HG02852 (cell line): Measurements from ENCODE around the gene RSPRY1.

Experiments
- ATAC-seq: cut with Tn5 transposase; IDR thresholded peaks from one replicate; pipeline ENCODE4 v1.9.1; 2021; ENCODE audit warnings: mild to moderate bottlenecking, moderate library complexity; ENCODE audit not compliant: unreplicated experiment

The RSPRY1 gene

DNA sequence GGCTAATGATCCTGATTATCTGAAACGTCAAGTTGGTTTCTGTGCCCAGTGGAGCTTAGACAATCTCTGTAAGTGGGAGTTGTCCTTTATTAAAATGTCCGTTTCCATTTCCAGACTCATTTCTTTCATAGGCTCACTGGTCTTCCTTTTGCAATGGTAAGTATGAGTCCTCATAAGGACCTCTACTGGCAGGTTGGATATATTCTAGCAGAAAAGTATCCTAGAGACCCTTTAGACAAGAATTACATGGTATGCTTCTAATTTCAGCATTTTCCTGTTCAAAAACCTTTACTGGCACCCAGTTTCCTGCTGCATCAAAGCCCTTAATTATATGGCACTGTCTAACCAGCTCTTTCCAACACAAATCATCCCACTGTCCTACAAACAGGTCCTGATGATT, 30.8 kb downstream of the RSPRY1 start:
- ATAC-seq = no peak

DNA sequence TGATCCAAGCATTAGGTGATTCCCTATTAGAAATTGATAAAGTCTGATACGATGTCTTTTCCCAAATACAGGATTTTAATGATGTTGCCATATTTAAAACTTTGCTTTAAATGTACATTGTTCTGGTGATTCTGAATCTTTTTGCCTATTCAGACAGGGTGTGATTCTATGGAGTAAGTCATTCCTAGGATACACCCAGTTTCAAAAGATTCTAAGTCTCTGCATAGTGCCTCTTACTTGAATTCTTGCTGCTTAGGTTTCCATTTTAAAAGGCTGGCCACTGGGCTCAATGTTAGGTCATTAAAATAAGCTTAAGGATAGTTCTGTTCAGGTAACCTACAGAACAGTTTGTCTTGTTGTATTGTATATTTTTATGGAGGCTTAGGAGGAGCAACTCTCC, 36.9 kb downstream of the RSPRY1 start:
- ATAC-seq = no peak

DNA sequence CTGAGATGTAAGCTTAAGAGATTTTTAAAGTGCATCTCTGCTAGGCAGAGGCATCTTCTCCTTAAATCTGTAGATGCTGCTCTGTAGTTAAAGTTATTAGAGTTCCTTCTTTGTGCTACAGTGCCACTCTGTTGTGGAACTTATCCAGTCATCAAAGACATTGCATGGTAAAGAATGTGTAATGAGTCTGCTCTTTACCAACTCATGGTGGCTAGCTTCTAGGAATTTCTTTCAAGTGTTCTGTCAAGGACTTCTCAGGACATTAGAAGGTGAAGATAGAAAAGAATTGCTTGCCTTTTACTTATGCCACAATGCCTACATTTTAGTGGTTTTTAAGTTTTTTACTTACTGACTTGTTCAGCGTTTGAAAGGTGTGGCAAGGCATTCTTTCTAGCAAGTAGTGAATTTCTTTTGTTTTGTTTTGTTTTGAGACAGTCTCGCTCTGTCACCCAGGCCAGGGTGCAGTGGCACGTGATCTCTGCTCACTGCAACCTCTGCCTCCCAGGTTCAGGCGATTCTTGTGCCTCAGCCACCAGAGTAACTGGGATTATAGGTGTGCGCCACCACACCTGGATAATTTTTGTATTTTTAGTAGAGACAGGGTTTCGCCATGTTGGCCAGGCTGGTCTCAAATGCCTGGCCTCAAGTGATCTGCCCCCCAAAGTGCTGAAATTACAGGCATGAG, 38.7 kb downstream of the RSPRY1 start:
- ATAC-seq = no peak

DNA sequence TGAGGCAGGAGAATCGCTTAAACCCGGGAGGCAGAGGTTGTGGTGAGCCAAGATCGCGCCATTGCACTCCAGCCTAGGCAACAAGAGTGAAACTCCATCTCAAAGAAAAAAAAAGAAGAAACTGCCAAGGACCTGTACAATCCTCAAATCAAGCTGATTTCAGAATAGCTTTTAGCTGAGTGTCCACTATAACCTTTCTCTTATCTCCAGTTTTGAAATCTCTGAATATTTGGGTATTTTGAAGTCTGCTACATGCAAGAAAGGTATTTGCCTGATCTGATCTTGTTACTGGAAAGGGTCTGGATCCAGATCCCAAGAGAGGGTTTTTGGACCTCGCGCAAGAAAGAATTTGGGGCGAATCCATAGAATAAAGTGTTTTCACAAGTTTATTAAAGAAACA, 39.8 kb downstream of the RSPRY1 start:
- ATAC-seq = no peak

DNA sequence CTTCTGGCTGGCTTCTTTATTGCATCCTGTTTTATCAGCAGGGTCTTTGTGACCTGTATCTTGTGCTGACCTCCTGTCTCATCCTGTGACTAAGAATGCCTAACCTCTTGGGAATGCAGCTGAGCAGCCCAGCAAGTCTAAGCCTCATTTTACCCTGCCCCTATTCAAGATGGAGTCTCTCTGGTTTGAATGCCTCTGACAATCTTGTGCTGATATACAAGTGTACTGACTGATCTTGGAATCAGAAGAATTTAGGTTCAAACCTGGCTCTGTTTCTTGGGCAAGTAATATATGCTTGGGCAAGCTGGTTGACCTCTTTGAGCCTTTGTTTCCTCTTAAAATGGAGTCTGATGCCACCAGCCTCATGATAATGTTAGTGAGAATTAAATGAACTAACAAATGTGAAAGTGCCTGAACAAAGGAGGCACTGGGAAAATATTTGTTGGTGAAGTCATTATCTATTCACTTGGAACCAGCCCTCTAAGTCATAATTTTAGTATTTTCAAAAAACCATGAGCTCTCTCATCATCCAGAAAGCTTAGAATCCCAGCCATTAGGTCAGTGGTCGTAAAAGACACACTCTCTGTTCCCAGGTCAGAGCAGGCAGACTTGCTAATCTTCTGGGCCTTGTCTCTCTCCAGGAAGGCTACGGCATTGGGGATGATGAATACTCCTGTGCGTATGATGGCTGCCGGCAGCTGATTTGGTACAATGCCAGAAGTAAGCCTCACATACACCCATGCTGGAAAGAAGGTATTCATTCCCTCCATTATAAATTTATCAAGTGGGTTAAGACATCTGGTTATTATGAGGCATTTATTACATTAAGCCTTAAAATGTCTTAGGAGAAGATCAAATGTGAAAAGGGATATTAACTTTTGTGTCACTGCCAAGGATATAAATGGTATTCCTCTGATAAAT, 40.8 kb downstream of the RSPRY1 start:
- ATAC-seq = no peak

DNA sequence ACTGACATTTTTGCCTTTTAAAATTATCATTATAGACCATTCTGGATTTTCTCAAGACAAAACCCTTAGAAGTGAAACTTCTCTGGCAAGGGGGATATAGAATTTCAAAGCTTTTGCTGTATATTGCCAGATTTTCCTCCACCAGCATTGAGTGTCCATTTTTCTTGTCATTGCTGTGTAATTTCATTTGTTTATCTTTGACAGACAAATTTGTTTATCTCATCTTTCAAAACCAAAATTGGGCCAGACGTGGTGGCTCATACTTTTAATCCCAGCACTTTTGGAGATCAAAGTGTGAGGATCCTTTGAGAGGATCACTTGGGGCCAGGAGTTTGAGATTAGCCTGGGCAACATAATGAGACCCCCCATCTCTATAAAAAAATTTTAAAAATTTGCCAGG, 43.0 kb downstream of the RSPRY1 start:
- ATAC-seq = no peak

DNA sequence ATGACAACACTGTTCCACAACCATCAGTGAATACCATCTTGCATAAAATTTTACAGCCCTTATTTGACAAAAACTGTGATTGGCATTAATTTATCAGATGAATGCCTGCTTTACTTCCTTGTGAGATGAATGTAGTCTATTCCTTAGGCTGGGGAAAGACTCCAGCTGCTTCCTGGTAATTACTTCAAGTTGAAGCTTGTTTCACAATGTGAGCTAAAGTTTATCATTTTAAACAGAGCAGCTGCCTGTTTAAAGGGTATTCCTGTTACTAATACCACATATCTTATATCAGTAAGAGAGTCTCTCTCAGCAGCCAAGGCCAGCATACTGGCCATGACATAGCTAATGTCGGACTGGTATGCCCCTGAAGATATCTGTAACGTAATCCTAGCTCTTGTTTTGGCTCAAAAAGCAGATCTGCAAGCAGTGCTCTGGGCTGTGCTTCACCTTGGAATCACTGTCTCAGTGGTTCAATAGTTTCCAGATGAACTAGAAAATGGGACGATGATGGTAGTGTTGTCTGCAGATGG, 45.8 kb downstream of the RSPRY1 start:
- ATAC-seq = no peak

DNA sequence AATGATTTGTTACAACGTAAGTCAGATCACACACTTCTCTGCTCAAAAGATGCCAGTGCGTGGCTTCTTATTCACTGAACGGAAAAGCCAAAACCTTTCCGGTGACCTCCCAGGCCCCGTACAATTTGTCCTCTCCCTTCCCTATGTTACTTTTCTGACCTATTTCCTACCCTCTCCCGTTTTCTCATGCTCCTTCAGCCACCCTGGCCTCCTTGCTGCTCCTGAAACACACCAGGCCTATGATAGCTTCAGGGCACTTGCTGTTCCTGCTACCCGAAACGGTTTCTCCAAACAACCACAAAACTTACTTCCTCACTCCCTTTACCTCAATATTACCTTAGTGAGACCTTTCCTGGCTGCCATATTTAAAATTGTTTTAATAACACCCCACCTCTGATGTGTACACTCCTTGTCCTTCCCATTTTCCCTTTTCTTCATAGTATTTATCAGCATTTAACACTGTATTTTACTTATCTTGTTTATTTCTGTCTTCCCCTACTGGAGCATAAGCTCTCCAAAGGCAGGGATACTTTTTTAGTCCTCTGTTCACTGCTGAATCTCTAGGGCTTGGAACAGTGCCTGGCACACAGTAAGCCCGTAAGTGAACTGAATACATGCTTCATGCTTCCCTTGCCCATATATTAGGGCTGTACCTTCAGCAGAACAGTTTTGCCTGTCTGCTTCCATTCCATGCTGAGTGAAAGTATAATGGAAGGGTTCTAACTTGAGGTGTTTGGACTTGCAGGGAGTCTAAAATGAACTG, 48.0 kb downstream of the RSPRY1 start:
- ATAC-seq = no peak

DNA sequence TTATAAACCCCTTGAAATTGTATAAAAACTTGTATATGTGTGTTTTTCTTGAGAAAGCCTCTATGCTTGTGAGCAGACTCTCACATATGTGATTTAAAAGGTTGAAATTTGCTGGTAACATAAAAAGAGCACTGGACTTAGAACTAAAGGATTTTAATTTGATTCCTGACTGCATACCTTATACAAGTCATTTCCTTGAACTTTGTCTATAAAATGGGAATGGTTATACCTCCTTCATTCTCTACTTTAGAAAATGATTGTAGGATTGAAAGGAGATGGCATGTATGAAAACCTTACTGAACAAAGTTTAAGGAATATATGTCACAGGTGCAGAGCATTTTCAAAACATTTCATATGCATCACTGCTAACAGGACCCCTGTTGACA, 48.6 kb downstream of the RSPRY1 start:
- ATAC-seq = no peak

DNA sequence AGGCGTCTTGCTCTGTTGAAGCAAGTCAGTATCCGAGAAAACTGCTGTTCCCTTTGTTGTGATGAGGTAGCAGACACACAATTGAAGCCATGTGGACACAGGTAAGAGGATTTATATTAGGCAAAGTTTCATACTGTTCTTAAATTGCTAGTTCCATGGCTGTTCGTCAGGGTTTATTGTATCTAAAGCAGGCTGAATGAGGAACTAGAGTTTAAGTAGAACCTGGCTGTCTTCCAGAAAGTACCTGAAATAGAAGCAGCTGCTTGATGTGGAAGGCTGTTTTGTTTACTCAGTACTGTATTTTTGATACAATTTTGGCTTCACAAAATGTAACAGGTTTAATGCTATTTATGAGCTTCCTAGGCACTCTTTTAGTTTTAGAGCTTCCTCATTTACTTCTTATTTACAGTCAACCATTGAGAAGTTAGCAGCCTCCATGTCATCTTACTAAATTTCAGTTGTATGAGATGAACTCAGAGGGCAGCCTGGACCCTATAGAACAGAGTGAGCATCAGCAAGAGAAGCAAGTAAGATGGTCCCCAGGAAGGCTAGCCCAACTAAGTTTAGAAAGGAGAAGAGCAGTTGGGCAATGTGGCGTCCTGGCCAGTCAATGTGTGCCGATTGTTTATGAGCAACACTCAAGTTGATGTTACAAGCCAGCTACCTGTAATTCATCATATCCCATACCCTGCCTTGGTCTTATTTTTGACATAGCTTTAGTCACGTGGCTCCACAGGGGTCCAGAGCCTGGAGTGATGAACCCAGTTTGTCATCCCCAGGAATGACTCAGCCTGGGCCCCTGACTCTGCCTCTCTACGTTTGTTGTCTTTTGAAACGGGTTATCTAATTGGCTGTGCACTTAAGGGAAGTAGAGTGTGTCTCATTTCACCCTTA, 49.2 kb downstream of the RSPRY1 start:
- ATAC-seq = no peak

DNA sequence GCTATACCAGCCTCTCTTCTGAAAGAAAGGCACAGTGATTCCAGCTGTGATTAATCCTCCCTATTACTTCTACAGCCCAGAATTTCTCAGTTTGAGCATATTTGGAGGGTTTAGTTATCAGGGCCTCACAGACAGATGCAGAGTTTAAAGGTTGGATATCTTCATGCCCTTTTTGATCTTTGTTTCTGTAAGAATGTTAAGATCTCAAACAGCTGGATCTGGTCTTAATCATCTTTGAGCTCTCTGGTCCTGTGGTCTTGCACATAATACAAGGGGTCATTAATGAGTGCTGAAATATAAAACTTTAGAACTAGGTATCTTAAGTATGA, 49.9 kb downstream of the RSPRY1 start:
- ATAC-seq = no peak

DNA sequence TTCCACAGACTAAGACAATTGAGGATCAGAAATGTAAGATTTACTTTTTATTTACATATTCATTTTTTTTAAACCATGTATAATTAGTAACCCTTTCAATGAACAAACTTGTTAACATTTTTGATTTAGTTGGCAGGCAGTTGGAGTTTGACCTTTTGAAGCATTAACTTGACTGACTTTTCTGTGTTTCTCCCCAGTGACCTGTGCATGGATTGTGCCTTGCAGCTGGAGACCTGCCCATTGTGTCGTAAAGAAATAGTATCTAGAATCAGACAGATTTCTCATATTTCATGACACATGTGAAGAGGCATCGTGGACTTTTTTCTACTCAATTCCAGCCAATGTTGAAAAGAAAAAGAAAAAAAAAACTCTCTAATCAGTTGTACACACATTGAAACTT, 52.6 kb downstream of the RSPRY1 start:
- ATAC-seq = no peak

DNA sequence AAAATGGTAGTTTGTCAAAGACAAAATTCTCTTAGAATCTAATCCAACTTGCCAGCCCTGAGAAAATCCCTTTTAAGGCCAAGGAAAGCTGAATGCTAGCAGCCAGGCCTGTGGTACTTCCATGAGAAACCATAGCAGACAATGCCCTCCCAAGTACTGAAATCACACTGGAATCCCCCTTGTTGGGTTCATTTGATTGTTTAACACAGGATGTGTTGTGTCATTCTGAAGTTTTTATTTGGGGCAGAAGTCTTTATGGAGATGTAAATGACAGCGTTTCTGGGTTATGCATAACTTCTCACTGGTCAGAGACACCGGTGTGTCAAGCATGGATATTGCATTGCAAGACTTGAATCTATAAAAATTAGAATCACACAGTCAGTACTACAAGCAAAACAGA, 53.0 kb downstream of the RSPRY1 start:
- ATAC-seq = no peak

DNA sequence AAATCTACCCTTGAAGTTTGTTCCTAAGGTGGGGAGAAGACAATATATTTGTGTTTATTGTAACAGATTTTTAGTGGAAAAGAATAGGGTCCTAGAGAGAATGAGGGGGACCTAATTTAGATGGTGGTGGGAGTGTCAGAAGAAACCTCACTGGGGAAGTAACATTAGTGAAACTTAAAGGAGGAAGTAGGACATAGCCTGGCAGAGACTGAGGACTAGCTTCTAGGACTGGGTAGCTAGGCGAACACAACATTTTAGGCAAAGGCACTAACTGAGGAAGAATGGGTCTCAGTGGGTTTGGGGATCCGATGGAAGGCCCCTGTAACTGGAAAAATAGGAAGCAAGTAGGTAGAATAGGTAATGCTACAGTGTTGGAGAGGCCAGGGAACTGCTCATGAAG, 54.7 kb downstream of the RSPRY1 start:
- no peak for ATAC-seq

DNA sequence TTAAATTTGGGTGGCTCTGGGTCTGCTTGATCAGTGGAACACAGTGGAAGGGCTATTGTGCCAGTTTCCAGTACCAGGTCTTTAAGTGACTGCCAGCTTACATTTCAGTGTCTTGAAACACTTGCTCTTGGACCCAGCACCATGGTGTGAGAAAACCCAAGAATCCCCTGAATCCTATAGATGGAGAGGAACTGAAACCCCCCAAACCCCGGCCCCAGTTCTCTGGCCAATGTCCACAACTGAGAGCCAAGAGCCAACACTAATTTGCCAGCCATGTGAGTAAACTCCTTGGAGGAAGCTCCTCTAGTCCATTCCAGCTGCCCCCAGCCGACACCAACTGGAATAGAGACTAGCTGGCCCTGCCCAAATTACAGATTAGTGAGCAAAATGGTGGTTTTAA, 56.5 kb downstream of the RSPRY1 start:
- ATAC-seq = no peak

DNA sequence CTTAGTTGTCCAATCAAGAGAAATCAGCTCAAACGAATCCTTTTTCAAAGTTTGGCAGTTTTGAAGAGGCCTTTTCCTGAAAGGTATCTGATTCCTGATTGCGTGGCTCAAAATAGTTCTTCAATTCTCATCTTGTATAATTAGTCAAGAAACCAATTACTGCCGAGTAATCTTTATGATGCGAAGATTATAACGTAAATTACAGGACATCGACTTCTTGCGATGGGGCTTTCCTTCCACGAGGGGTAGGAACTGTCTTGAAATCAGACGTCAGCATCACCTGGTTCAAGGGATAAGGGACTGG, 58.3 kb downstream of the RSPRY1 start:
- peak; percentile 33 for ATAC-seq

DNA sequence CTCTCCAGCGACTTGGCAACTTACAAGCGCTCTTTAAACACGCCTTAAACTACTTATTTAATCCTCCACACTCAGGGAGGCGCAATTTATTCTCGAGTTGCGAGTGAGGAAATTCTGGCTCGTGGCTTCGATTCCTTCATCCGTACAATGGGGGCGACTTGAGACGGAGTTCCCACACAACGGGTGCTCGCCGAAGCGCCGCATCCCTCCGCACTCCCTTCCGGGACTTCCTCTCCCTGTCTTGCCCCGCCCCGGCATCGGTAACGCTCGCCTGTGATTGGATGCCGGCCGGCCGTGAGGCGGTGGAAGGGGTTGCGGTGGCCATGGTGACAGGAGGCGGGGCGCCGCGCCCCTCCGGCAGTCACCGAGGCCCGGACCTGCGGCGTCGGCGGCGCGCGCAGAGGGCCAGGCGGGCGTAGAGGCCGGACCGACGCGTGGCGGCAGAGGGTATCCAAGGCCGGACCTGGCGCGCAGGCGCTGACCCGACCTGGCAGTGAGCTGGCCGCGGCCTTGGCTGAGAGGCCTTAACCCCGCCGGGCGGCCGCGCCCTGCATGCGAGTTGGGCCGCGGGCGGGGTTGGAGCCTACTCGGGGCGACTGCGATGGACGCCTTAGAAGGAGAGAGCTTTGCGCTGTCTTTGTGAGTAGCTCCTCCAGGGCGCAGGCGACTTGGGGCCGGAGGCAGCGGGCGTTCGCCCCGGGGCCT, 58.8 kb downstream of the RSPRY1 start, which contains the start of gene ARL2BP:
ARL2BP (plus strand) TSS at position 493 of the 705 bp plus-strand sequence; CDS start at position 602, 109 bp downstream.
- ATAC-seq = peak; percentile 92

DNA sequence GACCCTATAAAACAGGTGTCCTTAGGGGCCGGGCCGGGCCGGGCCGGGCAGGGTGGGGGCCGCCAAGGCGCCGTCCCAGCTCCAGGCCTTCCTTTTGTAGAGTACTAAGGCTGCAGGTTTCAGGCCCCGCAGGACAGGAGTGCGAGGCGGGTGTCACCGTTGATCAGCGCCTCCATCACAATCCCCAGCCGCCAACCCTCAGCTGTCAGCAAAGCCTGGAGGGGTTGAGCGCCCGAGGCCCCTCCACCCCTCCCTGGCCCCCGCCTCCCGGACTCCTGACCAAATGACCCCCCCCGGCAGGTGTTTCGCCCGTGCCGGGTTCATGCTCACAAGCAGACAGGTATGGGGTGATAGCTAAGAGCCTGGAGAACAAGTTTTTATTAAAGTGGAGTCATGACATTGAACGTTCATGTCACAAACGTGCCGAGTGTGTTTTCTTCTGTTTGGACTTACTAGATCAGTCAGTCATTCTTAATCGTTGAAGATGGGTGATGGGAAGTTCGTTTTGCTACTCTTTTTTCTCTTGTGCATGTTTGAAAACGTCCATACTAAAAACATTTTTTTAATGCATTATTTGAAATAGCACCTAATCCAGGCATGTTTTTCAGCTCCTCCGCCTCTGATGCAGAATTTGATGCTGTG, 59.5 kb downstream of the RSPRY1 start:
- ATAC-seq = peak; percentile 16

DNA sequence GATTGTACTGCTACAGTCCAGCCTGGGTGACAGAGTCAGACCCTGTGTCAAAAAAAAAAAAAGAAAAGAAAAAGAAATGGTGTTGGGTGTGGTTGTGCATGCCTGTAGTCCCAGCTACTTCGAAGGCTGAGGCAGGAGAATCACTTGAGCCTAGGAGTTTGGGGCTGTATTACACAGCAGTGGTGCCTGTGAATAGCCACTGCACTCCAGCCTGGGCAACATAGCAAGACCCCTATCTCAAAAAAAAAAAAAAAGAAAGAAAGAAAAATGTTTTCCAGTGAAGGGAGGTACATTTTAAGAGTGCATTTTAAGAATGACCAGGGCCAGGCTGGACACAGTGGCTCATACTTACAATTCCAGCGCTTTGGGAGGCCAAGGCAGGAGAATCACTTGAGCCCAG, 65.2 kb downstream of the RSPRY1 start:
- ATAC-seq = no peak
